C4-2B (cell line): ENCODE results near the gene ADAMTS1.

Experiments
- CTCF ChIP-seq: fragments of 450-650 bp; conservative IDR thresholded peaks from 2 replicates; pipeline ENCODE4 v1.5.1; 2017; ENCODE audit warnings: mild to moderate bottlenecking
- ZFX ChIP-seq: fragments of 450-650 bp; IDR thresholded peaks from 2 replicates; pipeline ENCODE4 v1.6.1; 2017

GRCh38 chr21:26887251-26887650 is 42.0 kb upstream of the ADAMTS1 start:
- TF ChIP-seq CTCF (no peak), ZFX (no peak)
